ENCODE results near the gene DSCAML1.
"Not testable (repeated sequence)": the region's sequence is repeated elsewhere in the genome, so short reads cannot be mapped to it uniquely, and the experiment has no call there.

Gene DSCAML1

DNA sequence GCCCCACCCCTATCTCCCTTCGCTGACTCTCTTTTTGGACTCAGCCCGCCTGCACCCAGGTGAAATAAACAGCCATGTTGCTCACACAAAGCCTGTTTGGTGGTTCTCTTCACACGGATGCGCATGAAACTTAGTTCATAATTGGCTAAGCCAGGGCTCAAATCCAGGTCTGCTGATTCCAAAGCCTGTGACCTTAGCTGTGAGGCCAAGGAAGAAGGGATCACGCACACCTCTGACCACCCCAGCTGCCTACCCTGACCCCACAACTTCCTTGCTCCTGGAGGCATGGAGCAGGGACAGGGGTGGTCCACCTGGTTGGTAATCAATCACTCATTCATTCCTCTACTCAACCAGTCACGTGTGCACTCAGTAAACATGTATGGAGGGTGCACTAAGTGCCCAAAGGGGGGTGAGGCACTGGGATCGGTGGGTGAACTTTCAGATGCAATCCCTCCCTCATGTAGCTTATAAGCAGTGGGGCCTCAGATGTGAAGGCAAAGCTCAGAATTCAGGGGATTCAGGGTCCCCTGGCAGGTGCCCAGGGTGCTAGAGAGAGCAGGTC, 17.3 kb upstream of the DSCAML1 start:
- H3K9ac ChIP-seq (ENCODE audit: low read length), result no peak overlapping the region
- peaks cover 18% of the 10 kb centered on the region for H3K4me1 ChIP-seq (ENCODE audit: insufficient read depth, low read length)
- no peaks in the 10 kb centered on the region for H3K27me3 ChIP-seq (ENCODE audit: control insufficient read depth in 1 of 2, insufficient read depth in 2 of 2, low read length in 2 of 2)
- no peak overlapping the region for H3K4me3 ChIP-seq (ENCODE audit: low read depth in 1 of 2, low read length in 2 of 2)
- H3K27ac ChIP-seq (ENCODE audit: low read depth, low read length), result no peak overlapping the region
- H3K36me3 ChIP-seq (ENCODE audit: insufficient read depth, low read length), result no peaks in the 10 kb centered on the region
- no peaks in the 10 kb centered on the region for H3K9me3 ChIP-seq (ENCODE audit: low read length)

DNA sequence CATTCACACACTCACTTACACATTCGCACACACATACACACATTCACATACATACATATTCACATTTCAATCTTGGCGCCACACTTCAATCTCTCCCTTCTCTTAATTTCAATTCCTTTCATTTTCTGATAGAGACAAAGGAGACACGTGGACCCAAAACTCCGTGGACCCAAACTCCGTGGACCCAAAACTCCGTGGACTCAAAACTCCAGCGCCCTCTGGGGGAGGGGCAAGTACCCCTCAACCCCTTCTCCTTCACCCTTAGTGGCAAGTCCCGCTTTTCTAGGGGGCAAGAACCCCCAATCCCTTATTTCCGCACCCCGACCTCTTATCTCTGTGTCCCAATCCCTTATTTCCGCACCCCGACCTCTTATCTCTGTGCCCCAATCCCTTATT, 13.0 kb upstream of the DSCAML1 start:
- not testable (repeated sequence) for H3K27me3 ChIP-seq (ENCODE audit: control insufficient read depth in 1 of 2, insufficient read depth in 2 of 2, low read length in 2 of 2); H3K9me3 ChIP-seq (ENCODE audit: low read length); H3K4me3 ChIP-seq (ENCODE audit: low read depth in 1 of 2, low read length in 2 of 2); H3K4me1 ChIP-seq (ENCODE audit: insufficient read depth, low read length); H3K27ac ChIP-seq (ENCODE audit: low read depth, low read length); H3K36me3 ChIP-seq (ENCODE audit: insufficient read depth, low read length); H3K9ac ChIP-seq (ENCODE audit: low read length)

DNA sequence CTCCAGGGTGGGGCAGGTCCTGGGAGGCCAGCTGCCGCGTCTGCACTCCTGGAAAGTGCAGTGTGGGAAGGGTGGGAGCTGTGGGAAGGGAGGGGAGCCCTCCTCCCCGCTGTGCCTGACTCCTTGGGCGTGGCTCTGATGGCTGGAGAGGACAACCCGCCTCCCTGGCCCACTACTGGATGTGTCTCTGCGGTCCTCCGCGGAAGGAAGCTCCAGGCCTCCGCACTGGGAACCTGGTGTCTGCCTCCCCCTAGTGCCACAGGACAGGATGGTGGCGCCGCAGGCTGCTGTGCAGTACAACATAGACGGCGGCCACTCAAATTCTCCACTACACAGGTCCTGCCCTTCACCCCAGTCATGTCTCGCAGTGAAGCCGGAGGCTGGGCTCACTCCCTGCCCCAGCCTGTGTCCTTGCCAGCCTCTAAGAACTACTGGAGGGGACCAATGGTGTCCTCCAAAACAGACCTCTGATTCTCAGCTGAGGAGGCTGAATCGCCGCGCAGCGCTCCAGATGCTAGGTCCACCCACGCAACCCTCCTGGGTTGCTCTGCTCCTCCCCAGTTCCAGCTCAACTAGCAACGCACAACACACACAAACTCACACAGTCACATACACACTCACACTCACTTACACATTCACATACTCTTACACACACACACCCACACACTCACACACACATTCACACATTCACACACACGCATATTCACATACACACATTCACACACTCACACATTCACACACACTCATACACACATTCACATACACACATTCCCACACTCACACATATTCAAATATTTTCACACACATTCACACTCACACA, 12.4 kb upstream of the DSCAML1 start:
- Histone ChIP-seq H3K4me3 (ENCODE audit: low read depth in 1 of 2, low read length in 2 of 2) (no peak overlapping the region), H3K27ac (ENCODE audit: low read depth, low read length) (peak overlapping the region; percentile 0), H3K9me3 (ENCODE audit: low read length) (no peaks in the 10 kb centered on the region), H3K9ac (ENCODE audit: low read length) (no peak overlapping the region), H3K4me1 (ENCODE audit: insufficient read depth, low read length) (no peaks in the 10 kb centered on the region), H3K36me3 (ENCODE audit: insufficient read depth, low read length) (peaks cover 15% of the 10 kb centered on the region), H3K27me3 (ENCODE audit: control insufficient read depth in 1 of 2, insufficient read depth in 2 of 2, low read length in 2 of 2) (no peaks in the 10 kb centered on the region)

DNA sequence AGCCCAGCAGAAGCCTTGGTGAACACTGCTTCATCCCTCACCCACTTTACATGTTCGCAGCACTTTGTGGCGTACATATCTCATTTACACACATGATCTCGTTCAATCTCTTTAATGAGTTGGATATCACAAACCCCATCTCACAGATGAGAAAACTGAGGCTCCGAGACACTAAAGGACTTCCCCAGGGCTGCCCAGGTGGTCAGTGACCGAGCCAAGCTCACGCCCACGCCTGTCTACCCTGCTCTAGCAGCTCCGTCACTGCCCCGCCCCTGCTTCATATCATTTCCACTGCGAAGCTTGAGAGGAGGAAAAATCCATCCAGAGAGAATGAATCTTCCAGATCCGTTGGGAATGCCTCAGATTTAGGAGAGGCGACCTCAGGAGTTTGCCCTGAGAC, 11.8 kb upstream of the DSCAML1 start:
- no peak overlapping the region for H3K4me3 ChIP-seq (ENCODE audit: low read depth in 1 of 2, low read length in 2 of 2)

DNA sequence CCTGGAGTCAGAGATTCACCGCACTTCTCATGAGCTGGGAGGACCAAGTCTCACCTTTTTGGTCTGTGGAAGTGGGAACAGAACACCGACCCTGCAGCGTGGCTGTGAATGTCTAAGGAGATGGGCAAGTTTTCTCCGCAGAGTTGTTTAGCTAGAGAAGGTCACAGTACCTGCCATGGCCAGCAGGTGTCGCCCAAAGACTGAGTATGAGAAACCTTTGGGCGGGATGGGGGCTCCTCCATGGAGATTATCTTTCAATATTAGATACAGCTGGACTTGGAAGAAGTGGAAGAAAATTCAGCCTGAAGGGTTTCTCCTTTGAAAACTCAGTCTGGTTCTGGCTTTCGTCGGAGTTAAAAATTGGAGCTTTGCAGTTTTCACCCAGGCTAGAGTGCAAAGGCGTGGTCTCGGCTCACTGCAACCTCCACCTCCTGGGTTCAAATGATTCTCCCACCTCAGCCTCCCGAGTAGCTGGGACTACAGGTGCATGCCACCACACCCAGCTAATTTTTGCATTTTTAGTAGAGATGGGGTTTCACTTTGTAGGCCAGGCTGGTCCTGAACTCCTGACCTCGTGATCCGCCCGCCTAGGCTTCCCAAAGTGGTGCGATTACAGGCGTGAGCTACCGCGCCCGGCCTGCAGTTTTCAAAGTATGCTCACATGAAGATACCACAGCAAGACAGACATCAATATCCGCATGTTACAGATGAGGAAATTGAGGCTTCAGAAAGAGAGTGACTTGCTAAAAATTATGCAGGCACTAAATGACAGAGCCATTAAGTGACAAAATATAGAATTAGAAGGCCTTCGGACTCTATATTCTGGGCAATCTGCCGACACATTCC, 10.7 kb upstream of the DSCAML1 start:
- H3K4me1 ChIP-seq (ENCODE audit: insufficient read depth, low read length), result no peaks in the 10 kb centered on the region
- no peak overlapping the region for H3K9ac ChIP-seq (ENCODE audit: low read length)
- H3K27ac ChIP-seq (ENCODE audit: low read depth, low read length), result no peak overlapping the region
- no peak overlapping the region for H3K4me3 ChIP-seq (ENCODE audit: low read depth in 1 of 2, low read length in 2 of 2)
- peaks cover 15% of the 10 kb centered on the region for H3K36me3 ChIP-seq (ENCODE audit: insufficient read depth, low read length)
- H3K27me3 ChIP-seq (ENCODE audit: control insufficient read depth in 1 of 2, insufficient read depth in 2 of 2, low read length in 2 of 2), result no peaks in the 10 kb centered on the region
- H3K9me3 ChIP-seq (ENCODE audit: low read length), result no peaks in the 10 kb centered on the region

More for the DNA sequence above, 11.8 kb upstream of the DSCAML1 start:
- H3K9ac ChIP-seq (ENCODE audit: low read length), result no peak overlapping the region
- H3K27me3 ChIP-seq (ENCODE audit: control insufficient read depth in 1 of 2, insufficient read depth in 2 of 2, low read length in 2 of 2), result no peaks in the 10 kb centered on the region
- peaks cover 15% of the 10 kb centered on the region for H3K36me3 ChIP-seq (ENCODE audit: insufficient read depth, low read length)
- H3K27ac ChIP-seq (ENCODE audit: low read depth, low read length), result no peak overlapping the region
- no peaks in the 10 kb centered on the region for H3K4me1 ChIP-seq (ENCODE audit: insufficient read depth, low read length)
- H3K9me3 ChIP-seq (ENCODE audit: low read length), result no peaks in the 10 kb centered on the region

DNA sequence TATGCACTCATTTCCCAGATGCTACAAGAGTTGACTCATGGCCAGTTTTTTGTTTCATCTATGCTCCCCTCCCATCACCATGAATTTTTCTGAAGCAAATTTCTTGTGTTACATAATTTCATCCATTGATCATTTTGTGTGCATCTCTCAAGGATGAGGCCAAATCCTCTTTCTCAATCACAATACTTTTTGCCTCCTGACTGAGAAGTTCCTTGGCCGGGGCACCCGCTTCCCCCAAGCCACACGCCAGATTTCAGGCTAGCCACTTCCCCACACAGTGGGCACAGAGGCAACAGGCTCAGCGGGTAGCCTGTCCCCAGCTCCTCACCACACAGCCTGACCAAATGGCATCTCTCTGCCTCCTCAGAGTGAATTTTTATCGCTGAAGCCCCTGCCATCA, 9.8 kb upstream of the DSCAML1 start:
- no peak overlapping the region for H3K27ac ChIP-seq (ENCODE audit: low read depth, low read length)
- H3K9me3 ChIP-seq (ENCODE audit: low read length), result no peaks in the 10 kb centered on the region
- no peak overlapping the region for H3K4me3 ChIP-seq (ENCODE audit: low read depth in 1 of 2, low read length in 2 of 2)
- peaks cover 15% of the 10 kb centered on the region for H3K36me3 ChIP-seq (ENCODE audit: insufficient read depth, low read length)
- H3K9ac ChIP-seq (ENCODE audit: low read length), result no peak overlapping the region
- H3K4me1 ChIP-seq (ENCODE audit: insufficient read depth, low read length), result no peaks in the 10 kb centered on the region
- H3K27me3 ChIP-seq (ENCODE audit: control insufficient read depth in 1 of 2, insufficient read depth in 2 of 2, low read length in 2 of 2), result no peaks in the 10 kb centered on the region

DNA sequence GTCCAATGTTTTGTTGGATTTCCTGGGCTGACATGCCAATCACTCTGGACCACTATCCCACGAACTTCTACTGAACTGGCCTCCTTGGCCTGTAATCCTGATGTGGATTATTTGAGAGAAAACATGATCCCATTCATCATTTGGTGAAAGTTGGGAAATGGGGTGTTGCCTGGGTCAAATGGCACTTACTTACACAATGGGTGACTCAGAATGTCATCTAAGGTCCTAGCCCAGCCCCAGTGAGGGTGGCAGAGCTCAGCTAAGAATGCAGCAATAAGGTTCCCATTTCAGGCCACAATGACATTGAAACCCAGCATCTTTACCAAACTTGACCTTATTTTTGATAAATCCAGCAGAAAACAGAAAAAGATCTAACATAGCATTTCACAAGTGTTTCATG, 8.0 kb upstream of the DSCAML1 start:
- no peak overlapping the region for H3K27ac ChIP-seq (ENCODE audit: low read depth, low read length)
- H3K9ac ChIP-seq (ENCODE audit: low read length), result no peak overlapping the region
- H3K4me3 ChIP-seq (ENCODE audit: low read depth in 1 of 2, low read length in 2 of 2), result no peak overlapping the region
- no peaks in the 10 kb centered on the region for H3K27me3 ChIP-seq (ENCODE audit: control insufficient read depth in 1 of 2, insufficient read depth in 2 of 2, low read length in 2 of 2)
- peaks cover 15% of the 10 kb centered on the region for H3K36me3 ChIP-seq (ENCODE audit: insufficient read depth, low read length)
- no peaks in the 10 kb centered on the region for H3K4me1 ChIP-seq (ENCODE audit: insufficient read depth, low read length)
- H3K9me3 ChIP-seq (ENCODE audit: low read length), result no peaks in the 10 kb centered on the region

DNA sequence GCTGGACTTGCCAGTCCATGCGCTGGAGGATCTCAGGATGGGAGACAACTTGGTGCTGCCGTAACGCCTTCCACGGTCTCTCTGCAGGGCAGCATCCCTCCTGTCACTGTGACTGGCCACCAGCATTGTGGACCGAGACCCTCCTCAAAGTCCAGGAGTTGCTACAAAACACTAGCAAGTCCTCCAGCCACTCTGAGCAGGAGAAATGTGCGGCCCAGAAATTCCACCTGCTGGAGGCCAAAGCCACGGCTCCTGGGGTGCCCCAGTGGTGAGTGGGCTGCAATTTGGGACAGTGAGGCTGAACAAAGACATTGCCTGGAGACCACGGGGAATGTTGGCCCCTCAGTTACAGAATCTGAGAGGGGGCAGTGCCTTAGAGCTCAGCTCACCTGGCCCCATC, 6.9 kb upstream of the DSCAML1 start:
- H3K36me3 ChIP-seq (ENCODE audit: insufficient read depth, low read length), result peaks cover 15% of the 10 kb centered on the region
- H3K27me3 ChIP-seq (ENCODE audit: control insufficient read depth in 1 of 2, insufficient read depth in 2 of 2, low read length in 2 of 2), result no peaks in the 10 kb centered on the region
- no peaks in the 10 kb centered on the region for H3K9me3 ChIP-seq (ENCODE audit: low read length)

DNA sequence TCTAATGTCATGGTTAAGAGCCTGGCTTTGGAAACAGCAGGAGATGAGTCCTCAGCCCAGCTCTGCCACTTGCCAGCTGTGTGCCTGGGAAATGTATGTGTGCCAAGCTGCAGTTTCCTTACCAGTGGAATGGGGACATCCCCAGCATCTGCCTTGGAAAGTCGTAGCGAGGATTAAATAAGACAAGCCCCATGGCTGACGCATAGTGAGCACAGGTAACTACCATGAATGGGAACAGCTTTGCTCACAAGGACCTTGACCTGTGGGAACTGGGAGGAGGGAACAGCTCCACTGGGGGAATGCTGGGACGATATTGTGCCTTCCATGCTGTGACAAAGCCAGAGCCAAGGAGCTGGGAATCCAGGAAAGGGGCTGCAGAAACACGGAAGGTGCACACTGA, 2.6 kb upstream of the DSCAML1 start:
- Histone ChIP-seq H3K4me3 (ENCODE audit: low read depth in 1 of 2, low read length in 2 of 2) (no peak overlapping the region), H3K27ac (ENCODE audit: low read depth, low read length) (no peak overlapping the region), H3K9ac (ENCODE audit: low read length) (no peak overlapping the region), H3K27me3 (ENCODE audit: control insufficient read depth in 1 of 2, insufficient read depth in 2 of 2, low read length in 2 of 2) (peaks cover 16 to 27% of the 10 kb centered on the region in 2 donors), H3K36me3 (ENCODE audit: insufficient read depth, low read length) (peaks cover 2% of the 10 kb centered on the region), H3K4me1 (ENCODE audit: insufficient read depth, low read length) (peaks cover 12% of the 10 kb centered on the region), H3K9me3 (ENCODE audit: low read length) (no peaks in the 10 kb centered on the region)

More for the DNA sequence above, 6.9 kb upstream of the DSCAML1 start:
- no peak overlapping the region for H3K9ac ChIP-seq (ENCODE audit: low read length)
- H3K27ac ChIP-seq (ENCODE audit: low read depth, low read length), result no peak overlapping the region
- no peak overlapping the region for H3K4me3 ChIP-seq (ENCODE audit: low read depth in 1 of 2, low read length in 2 of 2)
- no peaks in the 10 kb centered on the region for H3K4me1 ChIP-seq (ENCODE audit: insufficient read depth, low read length)

DNA sequence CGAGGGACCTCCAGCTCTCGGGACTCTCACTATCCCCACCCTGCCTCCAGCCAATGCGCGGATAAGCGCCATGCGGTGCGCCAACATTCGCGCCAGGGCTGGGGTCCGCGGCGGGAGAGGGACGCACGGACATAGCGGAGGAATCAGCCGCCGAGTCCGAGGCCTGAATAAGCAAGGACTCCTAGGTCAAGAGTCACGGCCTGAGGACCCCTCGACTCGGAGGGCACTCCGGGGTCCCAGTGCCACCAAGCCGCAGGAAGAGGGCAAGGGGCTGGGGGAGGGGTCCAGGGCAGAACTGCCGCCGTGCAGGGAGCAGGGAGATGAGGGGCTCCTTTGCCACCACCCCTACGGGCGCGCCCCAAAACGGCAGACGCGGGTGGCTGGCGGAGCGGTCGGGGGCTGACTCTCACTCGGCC, 552 bp downstream of the DSCAML1 start:
- Histone ChIP-seq H3K9ac (ENCODE audit: low read length) (no peak overlapping the region), H3K9me3 (ENCODE audit: low read length) (no peaks in the 10 kb centered on the region), H3K27ac (ENCODE audit: low read depth, low read length) (no peak overlapping the region), H3K27me3 (ENCODE audit: control insufficient read depth in 1 of 2, insufficient read depth in 2 of 2, low read length in 2 of 2) (peaks cover 20 to 35% of the 10 kb centered on the region in 2 donors), H3K4me1 (ENCODE audit: insufficient read depth, low read length) (peaks cover 12% of the 10 kb centered on the region), H3K36me3 (ENCODE audit: insufficient read depth, low read length) (no peaks in the 10 kb centered on the region), H3K4me3 (ENCODE audit: low read depth in 1 of 2, low read length in 2 of 2) (peak overlapping the region; percentile 18 to 54)

DNA sequence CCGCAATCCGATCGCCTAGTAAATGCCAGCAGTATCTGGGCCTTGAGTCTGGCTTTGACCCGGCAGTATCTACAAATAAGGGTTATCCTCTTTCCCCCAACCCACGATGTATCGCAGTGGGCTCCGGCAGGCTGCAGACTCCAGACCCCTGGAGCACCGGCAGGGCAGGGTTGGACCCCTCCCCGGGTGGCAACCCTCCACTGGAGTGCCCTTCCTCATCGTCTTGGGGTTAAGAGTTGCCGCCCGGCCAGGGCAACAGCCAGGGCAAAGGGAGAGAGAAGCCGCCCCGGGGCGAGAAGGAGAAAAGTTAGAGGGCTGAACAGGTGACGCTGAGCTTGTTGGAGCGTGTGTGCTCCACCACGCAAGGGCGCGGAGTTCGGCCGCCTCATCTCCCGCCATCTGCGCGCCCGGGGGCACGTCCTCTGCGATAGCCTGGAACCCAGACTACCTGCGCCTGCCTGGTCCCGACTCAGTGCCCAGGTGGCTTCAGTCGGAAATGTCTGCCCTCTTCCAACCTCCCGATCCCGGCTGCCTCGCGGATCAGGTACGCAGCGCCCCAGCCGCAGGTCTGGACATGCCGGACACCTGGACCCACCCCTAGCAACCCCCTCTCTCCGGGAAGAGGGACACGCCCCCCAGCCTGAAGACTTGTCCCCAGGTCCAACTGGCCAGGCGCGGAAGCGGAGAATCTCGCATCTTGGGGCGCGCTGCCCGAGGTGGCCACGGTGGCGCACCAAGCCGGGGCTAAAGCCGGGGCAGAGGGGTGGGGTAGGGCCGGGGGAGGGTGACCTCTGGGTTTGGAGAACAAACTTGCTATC, 1.2 kb downstream of the DSCAML1 start:
- Histone ChIP-seq H3K9me3 (ENCODE audit: low read length) (no peaks in the 10 kb centered on the region), H3K36me3 (ENCODE audit: insufficient read depth, low read length) (no peaks in the 10 kb centered on the region), H3K27me3 (ENCODE audit: control insufficient read depth in 1 of 2, insufficient read depth in 2 of 2, low read length in 2 of 2) (peaks cover 20 to 35% of the 10 kb centered on the region in 2 donors), H3K9ac (ENCODE audit: low read length) (no peak overlapping the region), H3K4me3 (ENCODE audit: low read depth in 1 of 2, low read length in 2 of 2) (peak overlapping the region in 1 of 2 donors; percentile 18), H3K27ac (ENCODE audit: low read depth, low read length) (no peak overlapping the region), H3K4me1 (ENCODE audit: insufficient read depth, low read length) (peaks cover 12% of the 10 kb centered on the region)

All from muscle layer of colon (tissue), 2 donors.